GM21360 (cell line): Measurements from ENCODE around the gene MARCHF9.
A peak's percentile ranks its signal among the peaks of the same experiment; 100 is the strongest.
"Not testable (repeated sequence)": the region's sequence is repeated elsewhere in the genome, so short reads cannot be mapped to it uniquely, and the experiment has no call there.

Experiments
- ATAC-seq: cut with Tn5 transposase; IDR thresholded peaks from one replicate; pipeline ENCODE4 v1.9.1; 2021; ENCODE audit warnings: mild to moderate bottlenecking, moderate library complexity; ENCODE audit not compliant: unreplicated experiment

Gene MARCHF9

DNA sequence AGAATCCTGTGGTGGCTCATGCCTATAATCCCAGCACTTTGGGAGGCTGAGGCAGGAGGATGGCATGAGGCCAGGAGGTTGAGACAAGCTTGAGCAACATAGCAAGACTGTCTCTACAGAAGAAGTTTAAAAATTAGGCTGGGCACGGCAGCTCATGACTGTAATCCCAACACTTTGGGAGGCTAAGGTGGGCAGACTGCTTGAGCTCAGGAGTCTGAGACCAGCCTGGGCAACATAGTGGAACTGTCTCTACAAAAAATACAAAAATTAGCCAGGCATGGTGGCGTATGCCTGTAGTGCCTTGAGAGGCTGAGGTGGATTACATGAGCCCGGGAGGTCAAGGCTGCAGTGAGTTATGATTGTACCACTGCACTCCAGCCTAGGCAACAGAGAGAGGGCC lies 13.0 kb downstream of the MARCHF9 start:
- no peak for ATAC-seq

DNA sequence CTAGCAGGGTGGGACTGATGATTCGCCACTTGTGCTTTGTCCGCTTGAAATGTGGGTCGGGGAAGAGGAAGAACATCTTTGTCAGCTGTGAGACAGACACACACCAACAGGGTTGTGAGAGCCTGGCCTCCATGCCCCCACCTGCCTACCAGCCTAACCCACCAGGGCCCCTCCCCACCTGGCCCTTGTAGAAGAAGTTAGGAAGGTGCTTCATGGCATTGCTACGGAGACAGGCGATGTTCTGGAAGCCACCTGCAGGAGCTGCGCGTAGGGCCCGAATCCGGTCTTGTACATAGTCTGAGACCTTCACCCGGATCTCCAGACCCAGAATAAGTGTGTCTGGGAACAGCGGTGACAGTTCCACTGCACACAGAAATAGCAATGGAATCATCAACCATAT lies 14.7 kb downstream of the MARCHF9 start:
- no peak for ATAC-seq

DNA sequence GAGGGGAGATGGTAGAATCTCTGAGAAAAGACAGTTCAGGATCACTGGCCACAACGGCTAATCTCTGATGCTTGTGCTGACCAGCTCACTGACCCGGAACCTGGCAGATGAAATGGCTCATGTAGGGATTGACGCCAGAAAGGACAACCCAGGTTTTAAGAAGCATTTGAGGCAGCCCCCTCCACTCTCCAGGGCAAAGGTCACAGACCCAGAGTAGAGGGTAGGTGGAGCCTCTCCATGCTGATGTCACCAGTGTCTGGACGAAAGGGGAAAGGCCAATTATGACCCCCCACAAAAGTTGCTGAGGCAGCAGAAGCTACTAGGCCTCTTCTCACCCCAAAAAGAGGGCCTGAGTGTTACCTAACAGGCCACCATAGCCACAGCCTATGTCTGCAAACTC lies 15.8 kb downstream of the MARCHF9 start:
- no peak for ATAC-seq

DNA sequence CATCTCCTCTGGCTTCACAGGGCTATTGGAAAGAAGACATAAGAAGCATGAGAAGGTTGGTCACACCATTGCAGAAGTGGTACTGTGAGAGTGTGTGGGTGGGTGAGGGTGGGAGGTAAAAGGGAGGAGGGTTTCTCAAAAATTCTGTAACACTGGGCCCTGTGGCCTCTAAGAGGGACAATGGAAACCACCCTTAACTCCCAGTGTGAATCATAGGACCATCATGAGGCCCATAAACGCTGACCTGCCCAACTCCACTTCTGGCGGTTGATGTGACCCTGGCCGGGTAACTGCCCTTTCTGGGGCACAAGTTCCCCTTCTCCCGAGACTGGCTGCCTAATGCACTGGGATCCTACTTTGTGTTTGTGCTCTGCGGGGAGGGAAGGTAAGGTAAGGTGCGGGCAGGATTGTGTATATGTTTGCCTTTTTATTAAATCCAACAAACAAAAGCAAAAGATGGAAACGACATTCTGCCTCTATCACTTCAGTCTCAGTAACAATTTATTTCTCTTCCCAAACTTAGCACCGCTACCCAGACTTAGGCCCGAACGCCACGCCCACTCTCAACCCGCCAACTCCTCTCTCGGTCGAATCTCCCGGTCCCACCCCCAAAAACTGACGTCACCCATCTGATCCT lies 16.5 kb downstream of the MARCHF9 start:
- peak; percentile 64 for ATAC-seq

DNA sequence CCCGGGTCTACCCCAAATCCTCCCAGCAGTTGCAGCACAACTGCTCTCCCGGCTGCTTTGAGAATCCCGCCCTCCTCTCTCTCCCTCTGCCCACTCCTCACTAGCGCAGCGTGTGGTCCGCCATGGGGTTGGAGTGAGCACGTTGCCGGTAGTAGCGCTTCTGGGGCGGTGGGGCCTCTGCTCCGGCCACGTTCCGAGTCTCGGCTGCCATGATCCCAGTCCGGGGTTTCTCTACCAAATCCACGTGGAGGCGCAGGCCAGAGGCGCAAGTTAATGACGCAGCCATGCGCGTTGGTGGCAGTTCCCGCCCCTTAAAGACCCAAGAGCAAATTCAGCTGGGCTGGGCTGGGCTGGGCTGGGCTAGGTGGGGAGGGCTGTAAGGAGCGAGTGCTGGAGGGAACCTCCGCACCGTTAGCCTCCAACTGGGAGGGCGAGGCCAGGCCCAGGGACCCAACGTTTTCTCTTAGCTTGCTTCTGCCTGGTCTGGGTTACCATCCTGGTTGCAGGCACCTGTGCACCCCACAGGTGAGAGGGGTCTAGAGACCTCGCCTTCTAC lies 17.0 kb downstream of the MARCHF9 start, which contains the start of gene METTL1:
Gene METTL1, minus strand, starts transcription at position 233 of the 556 bp plus-strand sequence. Its CDS starts 22 bp downstream, at position 211.
- peak; percentile 80 for ATAC-seq

DNA sequence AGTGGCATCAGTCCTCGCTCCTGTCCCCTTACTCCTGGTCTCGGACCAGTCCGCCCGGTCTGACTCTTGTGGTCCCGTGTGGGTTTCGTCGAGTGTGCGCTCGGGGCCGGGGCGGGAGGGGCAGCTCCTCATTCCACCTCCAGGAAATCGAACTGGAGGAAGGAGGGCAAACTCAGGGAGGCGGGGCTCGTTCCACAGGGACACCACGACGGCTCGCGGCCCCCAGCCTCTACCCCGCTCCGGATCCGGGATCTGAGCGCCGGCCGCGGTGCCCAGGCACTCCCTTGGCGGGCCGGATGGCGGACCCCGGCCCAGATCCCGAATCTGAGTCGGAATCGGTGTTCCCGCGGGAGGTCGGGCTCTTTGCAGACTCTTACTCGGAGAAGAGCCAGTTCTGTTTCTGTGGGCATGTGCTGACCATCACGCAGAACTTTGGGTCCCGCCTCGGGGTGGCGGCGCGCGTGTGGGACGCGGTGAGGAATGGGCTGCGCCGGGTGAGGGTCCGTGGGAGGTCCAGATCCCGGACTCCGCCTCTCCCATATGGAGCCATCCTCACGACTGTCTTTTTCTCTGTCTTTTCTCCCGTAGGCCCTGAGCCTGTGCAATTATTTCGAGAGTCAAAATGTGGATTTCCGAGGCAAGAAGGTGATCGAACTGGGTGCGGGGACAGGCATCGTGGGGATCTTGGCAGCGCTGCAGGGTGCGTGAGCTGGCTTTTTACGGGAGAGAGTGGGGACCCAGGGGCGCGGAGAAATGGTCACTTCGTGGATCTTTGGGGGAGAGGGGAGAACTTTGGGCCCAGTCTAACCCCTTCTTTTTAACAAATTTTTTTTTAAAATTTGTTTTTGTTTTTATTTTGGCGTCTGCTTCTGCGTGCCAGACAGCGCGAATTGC lies 17.8 kb downstream of the MARCHF9 start, which contains the start of gene EEF1AKMT3:
Gene EEF1AKMT3, plus strand, starts transcription at position 186 of the 894 bp plus-strand sequence. Its CDS starts 111 bp downstream, at position 297.
- ATAC-seq, result peak; percentile 15

DNA sequence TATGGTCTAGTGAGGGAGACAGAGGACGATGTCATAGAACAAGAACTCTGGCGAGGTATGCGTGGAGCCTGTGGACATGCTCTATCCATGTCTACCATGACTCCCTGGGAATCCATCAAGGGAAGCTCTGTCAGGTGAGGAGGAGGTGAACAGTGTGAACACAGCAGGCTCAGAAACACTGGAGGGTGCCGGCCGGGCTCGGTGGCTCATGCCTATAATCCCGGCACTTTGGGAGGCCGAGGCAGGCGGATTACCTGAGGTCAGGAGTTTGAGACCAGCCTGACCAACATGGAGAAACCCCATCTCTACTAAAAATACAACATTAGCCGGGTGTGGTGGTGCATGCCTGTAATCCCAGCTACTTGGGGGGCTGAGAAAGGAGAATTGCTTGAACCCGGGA lies 19.7 kb downstream of the MARCHF9 start:
- ATAC-seq, result not testable (repeated sequence)

DNA sequence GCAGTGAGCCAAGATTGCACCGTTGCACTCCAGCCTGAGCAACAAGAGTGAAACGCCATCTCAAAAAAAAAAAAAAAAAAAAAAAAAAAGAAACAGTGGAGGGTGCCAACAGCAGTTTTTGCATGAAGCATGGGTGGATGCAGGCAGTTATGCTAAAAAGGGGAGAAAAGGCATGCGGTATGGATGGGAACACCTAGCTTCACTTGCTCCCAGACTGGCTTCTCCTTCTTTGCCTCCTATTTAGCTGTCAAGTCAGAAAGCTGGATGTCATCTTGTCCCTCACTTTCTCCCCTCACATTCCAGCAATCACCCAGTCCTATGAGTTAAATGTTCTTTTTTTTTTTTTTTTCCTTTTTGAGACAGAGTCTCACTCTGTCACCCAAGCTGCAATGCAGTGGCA lies 20.1 kb downstream of the MARCHF9 start:
- no peak for ATAC-seq

DNA sequence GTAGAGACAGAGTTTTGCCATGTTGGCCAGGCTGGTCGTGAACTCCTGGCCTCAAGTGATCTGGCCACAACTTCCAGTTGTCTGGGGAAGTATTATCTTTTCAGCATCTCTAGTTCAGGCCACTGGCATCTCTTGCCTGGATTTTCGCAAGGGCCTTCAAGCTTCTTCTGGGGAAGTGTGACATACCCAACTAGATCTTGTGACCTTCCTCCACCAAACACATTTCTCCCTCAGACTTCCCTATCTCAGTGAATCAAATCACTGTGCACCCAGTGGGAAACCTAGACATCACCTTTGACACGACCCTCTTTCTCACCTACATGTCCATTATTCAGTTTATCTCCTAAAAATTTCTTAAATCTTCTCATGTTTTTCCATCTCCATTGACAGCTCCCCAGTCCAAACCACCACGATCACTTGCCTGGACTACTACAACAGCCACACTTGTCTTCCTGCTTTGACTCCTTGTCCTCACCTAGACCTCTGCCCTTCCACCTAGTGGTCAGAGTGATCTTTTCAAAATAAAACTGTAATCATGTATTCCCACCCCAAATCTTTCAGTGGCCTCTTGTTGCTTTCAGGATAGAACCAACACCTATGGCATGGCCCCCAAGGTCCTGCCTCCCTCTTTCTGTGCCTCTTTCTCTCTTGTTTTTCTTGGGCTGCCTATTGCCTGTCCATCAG lies 20.8 kb downstream of the MARCHF9 start:
- no peak for ATAC-seq

DNA sequence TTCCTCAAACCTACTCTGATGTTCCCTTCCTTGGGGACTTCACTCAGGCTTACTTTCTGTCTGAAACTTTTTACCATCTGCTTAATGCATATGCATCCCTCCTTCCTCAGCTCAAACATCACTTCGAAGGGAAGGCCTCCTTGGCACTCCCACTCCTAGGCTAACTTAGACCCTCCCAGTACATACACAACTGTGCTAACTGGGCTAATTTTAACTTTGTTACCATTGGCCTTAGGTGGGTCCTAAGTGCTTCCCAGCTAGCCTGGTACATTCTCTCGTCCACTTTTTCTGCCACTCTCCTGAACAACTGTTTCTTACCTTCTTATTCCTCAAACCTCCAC lies 21.3 kb downstream of the MARCHF9 start:
- no peak for ATAC-seq

DNA sequence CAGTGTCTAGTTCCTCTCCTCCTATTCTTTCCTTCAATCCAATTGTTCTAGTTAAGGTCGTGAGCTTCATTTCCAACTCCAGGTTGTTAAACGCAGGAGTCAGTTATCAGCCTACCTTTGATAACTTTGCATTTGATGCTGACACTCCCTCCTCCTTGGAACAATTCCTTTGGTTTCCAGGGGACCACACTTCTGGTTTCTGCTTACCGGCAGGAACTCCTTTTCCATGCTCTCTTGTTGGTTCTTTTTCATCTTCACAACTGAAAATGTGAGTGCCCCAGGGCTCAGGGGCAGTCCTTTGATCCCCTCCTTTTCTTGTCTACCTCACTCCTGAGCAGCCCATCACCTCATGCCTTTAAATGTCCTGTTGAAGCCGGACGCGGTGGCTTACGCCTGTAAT lies 22.5 kb downstream of the MARCHF9 start:
- ATAC-seq, result no peak

DNA sequence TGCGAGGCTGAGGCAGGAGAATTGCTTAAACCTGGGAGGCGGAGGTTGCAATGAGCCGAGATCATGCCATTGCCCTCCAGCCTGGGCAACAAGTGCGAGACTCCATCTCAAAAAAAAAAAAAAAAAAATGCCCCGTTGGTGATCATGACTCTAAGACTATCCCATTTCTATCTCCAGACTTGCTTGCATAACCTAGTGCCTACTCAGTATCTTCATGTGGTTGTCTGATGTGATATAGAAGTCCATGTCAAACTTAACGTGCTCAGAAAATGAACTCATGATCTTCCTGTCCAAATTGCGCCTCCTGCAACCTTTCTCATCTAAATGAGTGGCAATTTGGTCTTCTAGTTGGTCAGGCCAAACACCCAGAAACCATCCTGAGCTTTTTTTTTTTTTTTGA lies 23.0 kb downstream of the MARCHF9 start:
- no peak for ATAC-seq

DNA sequence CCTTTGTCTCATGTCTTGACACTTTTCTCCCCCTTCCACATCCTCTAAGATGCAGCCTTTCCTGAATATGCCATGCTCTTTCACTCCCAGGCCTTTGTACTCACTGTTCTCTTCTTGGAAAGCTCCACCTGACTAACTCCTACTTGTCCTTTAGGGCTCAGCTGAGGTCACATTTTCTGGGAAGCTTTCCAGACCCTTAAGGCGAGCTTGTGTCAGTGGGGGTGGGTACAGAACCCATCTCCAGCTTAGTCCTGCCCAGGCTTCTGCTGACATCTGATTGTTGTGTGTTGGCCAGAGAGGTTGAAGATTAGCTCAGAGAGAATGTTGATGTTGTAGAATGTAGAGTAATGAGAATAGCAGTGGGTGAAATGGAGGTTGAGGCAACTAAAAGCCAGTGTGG lies 24.8 kb downstream of the MARCHF9 start:
- ATAC-seq, result no peak

DNA sequence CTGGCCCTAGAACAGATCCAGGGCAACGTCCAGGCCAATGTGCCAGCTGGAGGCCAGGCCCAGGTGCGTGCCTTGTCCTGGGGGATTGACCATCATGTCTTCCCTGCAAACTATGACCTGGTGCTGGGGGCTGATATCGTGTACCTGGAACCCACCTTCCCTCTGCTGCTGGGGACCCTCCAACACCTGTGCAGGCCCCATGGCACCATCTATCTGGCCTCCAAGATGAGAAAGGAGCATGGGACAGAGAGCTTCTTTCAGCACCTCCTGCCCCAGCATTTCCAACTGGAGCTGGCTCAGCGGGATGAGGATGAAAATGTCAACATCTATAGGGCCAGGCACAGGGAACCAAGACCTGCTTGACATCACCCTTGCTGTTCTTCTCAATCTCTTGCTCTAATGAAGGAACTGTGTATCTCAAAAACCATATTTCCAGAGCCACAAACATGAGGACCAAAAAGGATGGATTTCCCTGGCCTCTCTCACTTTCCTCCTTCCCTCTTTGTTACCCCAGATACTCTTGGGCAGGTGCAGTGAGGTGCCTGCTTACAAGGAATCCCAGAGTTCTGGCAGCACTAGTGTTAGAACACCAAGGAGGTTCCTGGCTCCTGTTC lies 25.5 kb downstream of the MARCHF9 start:
- ATAC-seq, result no peak

DNA sequence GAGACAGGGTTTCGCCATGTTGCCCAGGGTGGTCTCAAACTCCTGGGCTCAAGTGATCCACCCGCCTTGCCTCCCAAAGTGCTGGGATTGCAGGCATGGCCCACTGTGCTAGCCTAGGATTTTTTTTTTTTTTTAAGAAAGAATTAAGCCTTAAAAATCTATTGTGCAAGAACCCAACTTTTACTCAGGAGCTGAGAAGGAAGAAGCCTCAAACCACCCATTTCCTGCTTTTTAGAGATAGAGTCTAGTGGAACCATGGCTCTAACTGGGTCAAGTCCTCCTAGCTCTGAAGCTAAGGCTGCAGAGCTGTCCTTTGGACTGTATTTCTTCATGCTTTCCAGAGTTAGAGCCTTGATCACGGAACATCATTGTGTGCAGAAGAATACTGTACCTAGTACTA lies 26.3 kb downstream of the MARCHF9 start:
- no peak for ATAC-seq

DNA sequence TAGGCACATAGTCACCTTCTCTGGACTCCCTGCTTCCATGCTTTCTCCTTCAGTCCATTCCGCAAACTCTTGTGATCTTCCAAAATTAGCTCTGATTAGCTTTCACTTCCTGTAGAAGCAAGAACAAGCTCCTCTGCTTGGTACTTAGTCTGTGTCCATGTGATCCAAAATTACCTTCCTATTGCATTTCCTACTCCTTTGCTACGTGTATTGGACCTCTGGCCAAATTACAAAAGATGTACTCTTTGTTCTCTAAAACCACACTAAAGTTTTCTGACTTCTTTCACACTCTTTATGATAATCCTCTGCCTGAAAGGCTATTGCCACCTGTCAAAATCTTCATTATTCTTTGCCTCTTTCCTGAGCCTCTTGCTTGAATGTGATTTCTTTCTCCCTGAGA lies 26.9 kb downstream of the MARCHF9 start:
- no peak for ATAC-seq

DNA sequence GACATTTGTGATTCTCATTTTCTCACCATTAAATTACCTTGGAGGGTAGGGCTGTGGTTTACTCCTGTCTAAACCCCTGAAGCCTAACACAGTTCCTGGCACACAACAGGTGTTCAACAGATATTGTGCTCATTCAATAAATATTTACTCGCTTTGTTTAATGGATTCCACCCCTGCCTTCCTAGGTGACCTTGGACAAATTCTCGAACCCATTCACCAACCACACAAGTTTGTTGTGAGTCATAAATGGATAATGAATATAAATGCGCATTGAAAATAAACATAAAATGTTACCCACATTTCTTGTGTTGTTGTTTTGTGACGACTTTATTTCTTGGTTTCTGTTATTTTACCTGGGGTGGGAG lies 27.3 kb downstream of the MARCHF9 start:
- no peak for ATAC-seq

DNA sequence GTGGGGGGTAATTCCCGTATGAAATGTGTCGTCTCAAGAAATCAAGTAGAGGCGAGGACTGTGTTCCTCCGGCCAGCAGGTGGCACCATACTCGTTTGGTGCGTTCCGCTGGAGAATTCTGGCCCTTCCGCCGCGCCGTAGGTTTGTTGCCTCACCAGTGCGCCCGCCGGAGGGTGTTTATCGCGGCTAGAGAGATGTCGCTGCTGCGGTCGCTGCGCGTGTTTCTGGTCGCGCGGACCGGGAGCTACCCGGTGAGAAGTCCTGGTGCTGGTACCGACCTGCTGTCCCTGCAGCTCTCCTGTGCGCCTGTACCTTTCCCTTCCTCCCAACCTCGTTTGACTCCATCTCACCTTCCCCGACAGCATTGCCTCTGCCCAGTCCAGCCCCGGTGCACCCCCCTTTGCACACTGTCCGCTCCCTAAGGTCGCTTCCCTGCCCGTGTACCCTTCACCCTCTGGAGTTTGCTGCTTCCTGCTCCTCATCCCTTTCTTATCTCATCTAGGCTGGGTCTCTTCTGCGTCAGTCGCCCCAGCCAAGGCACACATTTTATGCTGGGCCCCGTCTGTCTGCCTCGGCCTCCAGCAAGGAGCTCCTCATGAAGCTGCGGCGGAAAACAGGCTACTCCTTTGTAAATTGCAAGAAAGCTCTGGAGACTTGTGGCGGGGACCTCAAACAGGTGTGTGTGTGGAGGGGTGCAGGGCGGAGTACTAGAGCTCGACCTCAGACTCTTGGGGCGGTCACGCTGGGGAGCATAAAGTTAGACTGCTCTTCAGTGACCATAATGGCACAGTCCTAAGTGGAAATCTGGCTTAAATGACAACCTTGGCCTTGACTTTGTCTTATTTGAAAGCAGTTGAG lies 27.9 kb downstream of the MARCHF9 start, which contains the start of gene TSFM:
Gene TSFM, plus strand, starts transcription at position 180 of the 858 bp plus-strand sequence. Its CDS starts 15 bp downstream, at position 195.
- ATAC-seq, result peak; percentile 77

DNA sequence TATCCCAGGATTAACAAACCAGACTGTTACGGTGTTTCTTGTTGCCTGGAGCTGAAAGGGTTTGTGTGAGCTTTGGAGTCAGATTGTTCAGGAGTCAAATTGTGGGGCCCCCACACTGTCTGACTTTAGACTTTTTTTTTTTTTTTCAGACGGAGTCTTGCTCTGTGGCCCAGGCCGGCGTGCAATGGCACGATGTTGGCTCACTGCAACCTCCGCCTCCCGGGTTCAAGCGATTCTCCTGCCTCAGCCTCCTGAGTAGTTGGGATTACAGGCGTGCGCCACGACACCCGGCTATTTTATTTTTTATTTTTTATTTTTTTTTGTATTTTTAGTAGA lies 28.5 kb downstream of the MARCHF9 start:
- no peak for ATAC-seq

DNA sequence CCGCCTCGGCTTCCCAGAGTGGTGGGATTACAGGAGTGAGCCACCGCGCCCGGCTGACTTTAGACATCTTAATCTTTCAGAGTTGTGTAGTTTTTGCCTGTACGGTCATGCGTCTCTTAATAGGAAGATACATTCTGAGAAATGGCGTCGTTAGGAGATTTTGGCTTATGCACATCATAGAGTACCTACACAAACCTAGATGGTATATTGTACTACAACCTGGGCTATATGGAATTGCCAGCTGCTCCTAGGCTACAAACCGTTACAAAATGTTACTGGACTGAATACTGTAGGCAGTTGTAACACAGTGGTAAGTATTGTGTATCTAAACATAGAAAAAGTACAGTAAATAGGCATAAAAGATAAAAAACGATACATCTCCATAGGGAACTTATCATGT lies 29.0 kb downstream of the MARCHF9 start:
- no peak for ATAC-seq
